Right atrium auricular region (tissue), 2 donors: ENCODE measurements around the gene CIB4. TPM values are rescaled to one million over a fixed set of nuclear protein-coding genes. Genes with fewer than 3 reads are reported as not detected.

Source experiments
- DNase-seq: peaks from one replicate; pipeline ENCODE4 v3.0.0-alpha.2; 2019; ENCODE audit warnings: low spot score
- H3K27ac ChIP-seq, 2 donors: fragments of 200-600 bp; sonication (generic); 1 replicate in 1 of 2; 2 replicates in 1 of 2; pipeline ENCODE4 v1.5.1; 2016 to 2019
- H3K27me3 ChIP-seq, 2 donors: fragments of 200-600 bp; sonication (generic); one replicate each; pipeline versions ENCODE4 v1.5.1 to v1.6.0; 2017 to 2019
- H3K36me3 ChIP-seq: fragments of 200-600 bp; sonication (generic); one replicate; pipeline ENCODE4 v1.5.1; 2016
- H3K4me1 ChIP-seq, 2 donors: fragments of 200-600 bp; sonication (generic); one replicate each; pipeline versions ENCODE4 v1.5.1 to v1.6.0; 2017 to 2019
- H3K4me3 ChIP-seq, 2 donors: fragments of 200-600 bp; sonication (generic); 1 replicate in 1 of 2; 2 replicates in 1 of 2; pipeline ENCODE4 v1.5.1; 2017 to 2019; ENCODE audit warnings: mild to moderate bottlenecking in 1 of 2, moderate library complexity in 1 of 2
- H3K9me3 ChIP-seq, 2 donors: fragments of 200-600 bp; sonication (generic); one replicate each; pipeline ENCODE4 v1.5.1; 2019
- CTCF ChIP-seq, 2 donors: fragments of 200-600 bp; sonication (generic); IDR thresholded peaks; one replicate each; pipeline ENCODE4 v1.5.1; 2019; ENCODE audit warnings: antibody characterized with exemption in 2 of 2
- total RNA-seq, 2 donors: library from RNA; depleted of rRNA; stranded (reverse); fragments of >200 nt; gene quantifications; one replicate each; pipeline ENCODE4 v1.1.0, GENCODE V29; 2016

Gene CIB4
- total RNA-seq, 2 donors from 2014 or later: not detected

- Histone ChIP-seq H3K36me3 (no peaks in the 10 kb centered on the region), H3K9me3 (no peaks in the 10 kb centered on the region), H3K4me3 (no peak overlapping the region), H3K27ac (no peak overlapping the region), H3K4me1 (no peaks in the 10 kb centered on the region), H3K27me3 (no peaks in the 10 kb centered on the region)
- no peak for TF ChIP-seq CTCF (IDR thresholded peaks at IDR 0.05)
- no peak for DNase-seq
Observed at GRCh38 chr2:26580751-26581150, 60.4 kb downstream of the CIB4 start.

DNA sequence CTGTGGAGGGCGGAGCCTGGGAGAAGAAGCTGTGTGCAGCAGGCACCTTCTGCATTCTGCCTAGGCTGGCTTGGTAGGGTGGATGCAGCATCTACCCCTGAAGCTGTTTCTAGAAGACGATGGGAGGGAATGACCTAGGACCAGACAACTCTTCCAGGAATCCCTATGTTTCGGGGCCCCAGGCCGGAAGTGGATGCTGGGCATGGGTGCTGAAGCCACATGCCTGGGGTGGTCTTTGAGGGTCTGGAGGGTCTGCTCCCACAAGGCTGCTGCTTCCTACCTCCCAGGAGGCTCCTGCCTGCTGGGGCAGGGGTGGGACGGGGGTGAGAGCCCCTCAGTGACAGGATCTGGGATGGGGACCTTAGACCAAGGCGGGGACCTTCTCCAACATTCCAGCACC lies 61.0 kb downstream of the CIB4 start:
- Histone ChIP-seq H3K9me3 (no peaks in the 10 kb centered on the region), H3K4me3 (no peak overlapping the region), H3K27ac (no peak overlapping the region), H3K27me3 (no peaks in the 10 kb centered on the region), H3K36me3 (no peaks in the 10 kb centered on the region), H3K4me1 (no peaks in the 10 kb centered on the region)
- no peak for DNase-seq
- no peak for TF ChIP-seq CTCF (IDR thresholded peaks at IDR 0.05)

GRCh38 chr2:26579723-26580040 lies 61.5 kb downstream of the CIB4 start:
- H3K27ac ChIP-seq: no peak overlapping the region
- TF ChIP-seq CTCF (IDR thresholded peaks at IDR 0.05): no peak
- no peak for DNase-seq

GRCh38 chr2:26579025-26579722 lies 62.0 kb downstream of the CIB4 start:
- Histone ChIP-seq H3K27me3 (no peaks in the 10 kb centered on the region), H3K36me3 (no peaks in the 10 kb centered on the region), H3K27ac (no peak overlapping the region), H3K4me3 (no peak overlapping the region), H3K9me3 (no peaks in the 10 kb centered on the region), H3K4me1 (no peaks in the 10 kb centered on the region)
- DNase-seq: no peak
- TF ChIP-seq CTCF (IDR thresholded peaks at IDR 0.05): no peak

More at GRCh38 chr2:26579723-26580040, 61.5 kb downstream of the CIB4 start:
- no peaks in the 10 kb centered on the region for H3K4me1 ChIP-seq
- no peak overlapping the region for H3K4me3 ChIP-seq
- no peaks in the 10 kb centered on the region for H3K36me3 ChIP-seq
- H3K27me3 ChIP-seq: no peaks in the 10 kb centered on the region
- H3K9me3 ChIP-seq: no peaks in the 10 kb centered on the region

DNA sequence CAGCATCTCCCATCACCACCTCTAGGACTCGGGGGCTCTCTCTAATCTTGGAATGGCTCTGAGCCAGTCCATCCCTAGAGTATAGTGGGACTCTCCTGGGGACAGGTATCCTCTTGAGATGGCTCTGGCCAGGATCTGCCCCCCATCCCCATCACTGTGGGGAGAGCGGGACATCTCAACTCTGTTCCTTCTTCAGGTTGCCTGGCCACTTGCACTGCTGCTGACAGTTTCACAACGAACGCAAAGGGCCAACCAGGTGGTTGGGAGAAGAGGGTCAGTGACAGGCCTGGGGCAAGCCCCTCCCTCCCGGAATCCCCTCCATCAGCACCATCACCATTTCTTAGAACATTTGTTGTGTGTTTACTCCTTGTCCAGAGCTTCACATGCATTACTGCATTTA lies 62.6 kb downstream of the CIB4 start:
- no peaks in the 10 kb centered on the region for H3K36me3 ChIP-seq
- no peaks in the 10 kb centered on the region for H3K9me3 ChIP-seq
- no peaks in the 10 kb centered on the region for H3K4me1 ChIP-seq
- H3K27me3 ChIP-seq: no peaks in the 10 kb centered on the region
- no peak overlapping the region for H3K4me3 ChIP-seq
- no peak overlapping the region for H3K27ac ChIP-seq
- no peak for DNase-seq
- TF ChIP-seq CTCF (IDR thresholded peaks at IDR 0.05): no peak

DNA sequence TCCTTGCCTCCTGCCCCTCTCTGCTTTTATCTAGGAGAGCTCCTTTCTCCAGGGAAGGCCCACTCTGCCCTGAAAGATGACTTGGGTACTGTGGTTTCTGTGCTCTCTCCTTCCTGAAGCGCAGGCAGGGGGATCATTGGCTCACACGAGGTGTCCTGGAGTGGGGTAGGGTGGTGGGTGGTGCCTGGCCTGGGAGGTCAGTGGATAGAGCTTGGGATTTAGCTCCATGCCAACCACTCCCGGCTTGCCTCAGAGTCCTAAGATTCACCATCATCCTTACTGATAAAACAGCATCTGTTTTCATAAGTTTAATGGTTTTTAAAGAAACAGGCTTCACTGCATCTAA lies 63.1 kb downstream of the CIB4 start:
- Histone ChIP-seq H3K4me3 (no peak overlapping the region), H3K4me1 (no peaks in the 10 kb centered on the region), H3K9me3 (no peaks in the 10 kb centered on the region), H3K27me3 (no peaks in the 10 kb centered on the region), H3K27ac (no peak overlapping the region), H3K36me3 (no peaks in the 10 kb centered on the region)
- peak in 1 of 2 donors; percentile 15 for TF ChIP-seq CTCF (IDR thresholded peaks at IDR 0.05)
- no peak for DNase-seq
